Body of pancreas (tissue), 4 donors: Measurements from ENCODE around the gene SH2D2A. TPM values are rescaled to one million over a fixed set of nuclear protein-coding genes. Genes with fewer than 3 reads are reported as not detected.
A peak's percentile ranks its signal among the peaks of the same experiment; 100 is the strongest.

Source experiments
- ATAC-seq: fragments of 150-250 bp; one replicate; pipeline ENCODE4 v1.9.1; 2016
- DNase-seq, 4 donors: peaks; one replicate each; pipeline ENCODE4 v3.0.0-alpha.2; 2019
- H3K27ac ChIP-seq, 4 donors: fragments of 200-600 bp; sonication (generic); 1 replicate in 3 of 4; 2 replicates in 1 of 4; pipeline versions ENCODE4 v1.5.1 to v1.6.1; 2016 to 2019; ENCODE audit warnings: mild to moderate bottlenecking in 1 of 4, mixed read lengths in 1 of 4, moderate library complexity in 1 of 4
- H3K27me3 ChIP-seq, 2 donors: fragments of 200-600 bp; sonication (generic); one replicate each; pipeline ENCODE4 v1.6.0; 2016; ENCODE audit warnings: mild to moderate bottlenecking in 1 of 2
- H3K36me3 ChIP-seq, 2 donors: fragments of 200-600 bp; sonication (generic); replicated peaks in 1 of 2; 2 replicates each; pipeline ENCODE4 v1.5.1; 2016; ENCODE audit warnings: low read depth in 2 of 2; ENCODE audit not compliant: insufficient read depth in 1 of 2
- H3K4me1 ChIP-seq: fragments of 200-600 bp; sonication (generic); one replicate; pipeline ENCODE4 v1.6.0; 2016
- H3K4me3 ChIP-seq, 2 donors: fragments of 200-600 bp; sonication (generic); 1 replicate in 1 of 2; 2 replicates in 1 of 2; pipeline ENCODE4 v1.5.1; 2016 to 2019
- H3K9me3 ChIP-seq, 3 donors: fragments of 200-600 bp; sonication (generic); 1 replicate in 2 of 3; 2 replicates in 1 of 3; pipeline ENCODE4 v1.5.1; 2016
- POLR2A ChIP-seq, 3 donors: fragments of 450-650 bp; IDR thresholded peaks; one replicate each; pipeline ENCODE4 v1.6.1; 2016; ENCODE audit warnings: antibody characterized with exemption in 3 of 3, mild to moderate bottlenecking in 2 of 3
- WGBS, 2 donors: methylation state at CpG; one replicate each; pipeline ENCODE4 v1.1.5; 2017; 5-methylcytosine and 5-hydroxymethylcytosine counted together
- intact Hi-C: fragments of 100-400 bp; cut with DNase I; formaldehyde crosslinking; loops from one replicate; pipeline ENCODE4 v1.15.1; 2023
- total RNA-seq, 2 donors: library from RNA; depleted of rRNA; stranded (reverse); fragments of >200 nt; gene quantifications; one replicate each; pipeline ENCODE4 v1.1.0, GENCODE V29; 2016
- TF ChIP-seq, protein P1 (sequence below), 7 experiments: fragments of 450-650 bp in 4 of 7; fragments of 200-600 bp in 3 of 7; sonication (generic) in 3 of 7; IDR thresholded peaks; one replicate each; pipeline ENCODE4 v1.5.1; 2016 to 2019; ENCODE audit warnings: antibody characterized with exemption in 7 of 7

SH2D2A gene
- total RNA-seq, 2 donors from 2014 or later, result 0.99 TPM; not detected in 1

DNA sequence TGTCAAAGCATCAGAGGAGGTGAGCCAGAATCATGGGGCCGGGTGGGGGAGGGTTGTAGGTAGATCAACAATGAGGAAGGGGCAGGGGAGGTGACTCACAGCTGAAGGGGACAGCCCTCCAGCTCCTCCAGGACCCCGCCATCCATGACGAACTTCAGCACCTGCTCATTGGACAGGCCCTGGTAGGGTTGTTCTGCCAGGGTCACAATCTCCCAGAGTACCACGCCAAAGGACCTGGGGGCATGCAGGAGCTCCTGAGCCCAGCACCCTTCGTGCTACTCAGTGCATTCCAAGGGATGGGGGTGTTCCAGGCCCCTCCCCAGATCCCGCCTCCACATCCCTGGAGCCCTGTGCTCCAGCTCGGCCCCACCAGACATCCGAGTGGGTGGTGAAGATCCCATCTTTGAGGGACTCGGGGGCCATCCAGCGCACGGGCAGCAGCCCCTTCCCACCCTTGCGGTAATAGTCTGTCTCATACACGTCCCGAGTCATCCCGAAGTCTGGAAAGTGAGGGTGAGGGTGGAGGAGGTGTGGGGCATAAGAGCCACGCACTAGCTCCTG is 24.7 kb upstream of the SH2D2A start:
- Histone ChIP-seq H3K27ac (no peak overlapping the region), H3K9me3 (no peaks in the 10 kb centered on the region), H3K4me3 (no peak overlapping the region), H3K36me3 (no peaks in the 10 kb centered on the region), H3K27me3 (peaks cover 0 to 14% of the 10 kb centered on the region in 2 donors), H3K4me1 (peaks cover 4% of the 10 kb centered on the region)
- intact Hi-C loops, result no loop called here
- DNase-seq (no peak), ATAC-seq (no peak)
- WGBS, 2 donors, result 52 to 71% methylated on average over 6 to 14 of the region's 16 CpGs
- TF ChIP-seq POLR2A (IDR thresholded peaks at IDR 0.05), result no peak
- TF ChIP-seq, protein P1, sequence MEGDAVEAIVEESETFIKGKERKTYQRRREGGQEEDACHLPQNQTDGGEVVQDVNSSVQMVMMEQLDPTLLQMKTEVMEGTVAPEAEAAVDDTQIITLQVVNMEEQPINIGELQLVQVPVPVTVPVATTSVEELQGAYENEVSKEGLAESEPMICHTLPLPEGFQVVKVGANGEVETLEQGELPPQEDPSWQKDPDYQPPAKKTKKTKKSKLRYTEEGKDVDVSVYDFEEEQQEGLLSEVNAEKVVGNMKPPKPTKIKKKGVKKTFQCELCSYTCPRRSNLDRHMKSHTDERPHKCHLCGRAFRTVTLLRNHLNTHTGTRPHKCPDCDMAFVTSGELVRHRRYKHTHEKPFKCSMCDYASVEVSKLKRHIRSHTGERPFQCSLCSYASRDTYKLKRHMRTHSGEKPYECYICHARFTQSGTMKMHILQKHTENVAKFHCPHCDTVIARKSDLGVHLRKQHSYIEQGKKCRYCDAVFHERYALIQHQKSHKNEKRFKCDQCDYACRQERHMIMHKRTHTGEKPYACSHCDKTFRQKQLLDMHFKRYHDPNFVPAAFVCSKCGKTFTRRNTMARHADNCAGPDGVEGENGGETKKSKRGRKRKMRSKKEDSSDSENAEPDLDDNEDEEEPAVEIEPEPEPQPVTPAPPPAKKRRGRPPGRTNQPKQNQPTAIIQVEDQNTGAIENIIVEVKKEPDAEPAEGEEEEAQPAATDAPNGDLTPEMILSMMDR (IDR thresholded peaks at IDR 0.05), result no peak

DNA sequence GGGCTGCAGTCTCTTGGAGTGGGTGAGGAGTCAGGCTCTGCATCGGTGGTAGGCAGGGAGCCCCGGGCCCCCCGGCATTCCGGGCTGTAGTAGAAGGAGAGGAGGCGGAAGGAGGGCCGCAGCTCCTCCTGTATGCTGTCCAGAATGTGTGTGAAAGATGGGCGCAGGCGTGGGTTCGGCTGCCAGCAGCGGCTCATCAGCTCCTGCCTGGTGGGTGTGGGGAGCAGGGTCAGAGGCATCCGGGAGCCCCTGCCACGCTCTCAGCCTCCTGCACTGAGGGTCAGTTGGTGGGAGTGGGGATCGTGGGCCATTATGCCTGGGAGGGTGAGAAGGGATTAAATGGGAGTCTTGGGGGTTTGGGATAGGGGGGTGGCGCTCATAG is 24.2 kb upstream of the SH2D2A start:
- ATAC-seq (no peak), DNase-seq (no peak)
- no peak for TF ChIP-seq POLR2A (IDR thresholded peaks at IDR 0.05)
- TF ChIP-seq, protein P1 (IDR thresholded peaks at IDR 0.05), result no peak
- Histone ChIP-seq H3K9me3 (no peaks in the 10 kb centered on the region), H3K4me1 (peaks cover 4% of the 10 kb centered on the region), H3K36me3 (no peaks in the 10 kb centered on the region), H3K27ac (no peak overlapping the region), H3K4me3 (no peak overlapping the region), H3K27me3 (peaks cover 0 to 14% of the 10 kb centered on the region in 2 donors)
- intact Hi-C loops, result no loop called here
- 42 to 73% methylated on average over 1 to 10 of the region's 14 CpGs for WGBS, 2 donors

DNA sequence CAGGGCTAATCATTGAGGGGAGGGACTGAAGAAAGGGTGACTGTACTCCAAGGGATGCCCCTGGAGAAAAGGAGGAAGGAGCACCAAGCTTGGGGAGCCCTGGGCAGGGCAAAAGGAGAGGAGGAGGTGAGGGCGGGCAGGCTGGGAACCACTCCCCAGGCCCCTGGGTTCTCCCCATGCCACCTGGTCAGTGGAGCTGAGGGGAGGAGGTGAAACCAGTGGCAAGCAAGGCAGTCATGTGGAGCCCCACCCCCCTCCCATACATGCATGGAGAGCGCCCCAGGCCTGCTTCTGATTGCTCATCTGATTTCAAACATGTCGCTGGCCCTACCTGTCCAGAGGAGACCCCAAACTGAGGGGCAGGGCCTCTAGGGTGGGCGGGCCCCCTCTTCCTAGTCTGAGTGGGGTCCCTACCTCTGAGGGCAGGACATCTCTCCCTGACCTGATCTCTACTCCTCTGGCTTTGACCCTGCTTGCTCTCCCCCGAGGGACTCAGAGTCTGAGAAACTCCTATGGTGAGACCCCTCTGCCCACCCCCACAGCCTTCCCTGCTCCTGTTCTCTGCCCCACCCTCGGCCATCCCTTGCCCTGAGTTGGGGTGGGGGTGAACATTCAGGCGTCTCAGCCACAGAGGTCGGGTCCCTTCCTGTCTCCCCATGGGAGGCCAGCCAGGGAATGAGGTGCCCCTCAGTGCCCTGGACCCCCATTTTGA is 23.7 kb upstream of the SH2D2A start:
- WGBS, 2 donors, result 43 to 62% methylated on average over 6 to 8 of the region's 8 CpGs
- no peak overlapping the region for H3K27ac ChIP-seq
- no peak overlapping the region for H3K4me3 ChIP-seq
- ATAC-seq (no peak), DNase-seq (no peak)
- intact Hi-C loops, result no loop called here
- TF ChIP-seq, protein P1 (IDR thresholded peaks at IDR 0.05), result no peak
- no peaks in the 10 kb centered on the region for H3K9me3 ChIP-seq
- no peaks in the 10 kb centered on the region for H3K36me3 ChIP-seq
- H3K27me3 ChIP-seq, result peaks cover 0 to 14% of the 10 kb centered on the region in 2 donors
- peaks cover 4% of the 10 kb centered on the region for H3K4me1 ChIP-seq

DNA sequence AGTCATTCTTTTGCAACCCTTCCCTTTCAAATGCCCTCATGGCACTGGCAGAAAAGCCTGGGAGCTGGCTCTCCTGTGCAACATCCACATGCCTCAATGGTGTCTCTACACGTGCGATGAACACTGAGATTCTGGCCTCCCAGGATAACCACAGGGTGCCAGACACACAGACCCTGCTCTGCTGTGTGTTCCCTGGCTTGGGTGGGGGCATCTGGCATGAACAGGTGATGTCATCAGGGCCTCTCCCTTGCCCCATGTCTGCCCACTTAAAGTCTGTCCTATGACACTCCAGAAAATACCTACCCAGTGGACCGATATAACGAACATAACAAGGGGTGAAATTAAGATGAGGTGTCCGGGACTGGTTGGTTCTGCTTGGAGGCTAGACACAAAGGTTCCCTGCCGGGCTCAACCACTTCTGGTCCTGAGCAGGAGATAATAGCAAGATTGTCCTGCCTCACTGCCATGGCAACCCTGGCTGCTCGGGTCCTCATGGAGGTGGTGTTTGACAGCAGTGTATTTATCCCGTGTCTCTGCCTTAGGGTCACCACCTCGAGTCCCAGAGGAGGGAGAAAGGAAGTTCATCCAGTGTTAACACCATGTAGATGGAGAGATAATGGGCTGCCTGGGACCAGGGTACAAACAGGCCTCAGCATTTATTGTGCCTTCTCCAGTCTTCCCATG is 22.9 kb upstream of the SH2D2A start:
- Histone ChIP-seq H3K9me3 (no peaks in the 10 kb centered on the region), H3K36me3 (no peaks in the 10 kb centered on the region), H3K27ac (no peak overlapping the region), H3K4me1 (no peaks in the 10 kb centered on the region), H3K27me3 (peaks cover 0 to 8% of the 10 kb centered on the region in 2 donors), H3K4me3 (no peak overlapping the region)
- no peak for DNase-seq
- ATAC-seq, result no peak
- no peak for TF ChIP-seq POLR2A (IDR thresholded peaks at IDR 0.05)
- intact Hi-C loops, result no loop called here
- WGBS, 2 donors, result 23 to 27% methylated on average over 9 of the region's 9 CpGs

DNA sequence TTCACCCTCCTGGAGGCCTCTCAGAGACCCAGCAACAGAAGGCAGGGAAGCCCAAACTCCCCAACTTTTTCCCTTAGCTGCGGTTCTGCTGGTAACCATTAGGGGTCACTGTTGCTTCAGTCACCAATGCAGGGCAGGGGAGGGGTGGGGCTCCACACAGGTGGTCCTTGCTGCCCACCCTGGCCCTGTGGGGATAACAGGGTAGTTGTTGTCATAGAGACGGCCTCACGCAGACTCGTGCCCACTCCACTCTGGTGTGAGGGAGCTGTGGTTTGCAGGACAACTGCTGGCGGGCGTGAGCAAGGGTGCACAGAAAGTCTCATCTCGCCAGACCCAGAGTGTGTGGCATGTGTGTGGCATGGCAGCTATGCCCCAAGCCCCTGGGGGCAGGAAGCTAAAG is 22.3 kb upstream of the SH2D2A start:
- peaks cover 0 to 4% of the 10 kb centered on the region in 2 donors for H3K27me3 ChIP-seq
- H3K4me3 ChIP-seq, result no peak overlapping the region
- H3K36me3 ChIP-seq, result no peaks in the 10 kb centered on the region
- peak; percentile 45 for ATAC-seq
- no peaks in the 10 kb centered on the region for H3K4me1 ChIP-seq
- intact Hi-C loops, result no loop called here
- no peaks in the 10 kb centered on the region for H3K9me3 ChIP-seq
- 11 to 20% methylated on average over 3 to 7 of the region's 7 CpGs for WGBS, 2 donors
- DNase-seq, result peak in 3 of 4 donors; percentile 20 to 43 (median 42)
- TF ChIP-seq POLR2A (IDR thresholded peaks at IDR 0.05), result no peak
- TF ChIP-seq, protein P1 (IDR thresholded peaks at IDR 0.05), result peak; percentile 78 to 91 (median 87)
- H3K27ac ChIP-seq, result no peak overlapping the region
